Measurements from ENCODE around the gene RMDN2. TPM values are rescaled to one million over a fixed set of nuclear protein-coding genes. Genes with fewer than 3 reads are reported as not detected.

Gene RMDN2
- total and polyA plus RNA-seq, 10 of the 15 experiments (the other 5 are each of a cell fraction or from before 2014, with no cell fraction given): 2.6 to 12.4 (median 9.2) TPM

DNA sequence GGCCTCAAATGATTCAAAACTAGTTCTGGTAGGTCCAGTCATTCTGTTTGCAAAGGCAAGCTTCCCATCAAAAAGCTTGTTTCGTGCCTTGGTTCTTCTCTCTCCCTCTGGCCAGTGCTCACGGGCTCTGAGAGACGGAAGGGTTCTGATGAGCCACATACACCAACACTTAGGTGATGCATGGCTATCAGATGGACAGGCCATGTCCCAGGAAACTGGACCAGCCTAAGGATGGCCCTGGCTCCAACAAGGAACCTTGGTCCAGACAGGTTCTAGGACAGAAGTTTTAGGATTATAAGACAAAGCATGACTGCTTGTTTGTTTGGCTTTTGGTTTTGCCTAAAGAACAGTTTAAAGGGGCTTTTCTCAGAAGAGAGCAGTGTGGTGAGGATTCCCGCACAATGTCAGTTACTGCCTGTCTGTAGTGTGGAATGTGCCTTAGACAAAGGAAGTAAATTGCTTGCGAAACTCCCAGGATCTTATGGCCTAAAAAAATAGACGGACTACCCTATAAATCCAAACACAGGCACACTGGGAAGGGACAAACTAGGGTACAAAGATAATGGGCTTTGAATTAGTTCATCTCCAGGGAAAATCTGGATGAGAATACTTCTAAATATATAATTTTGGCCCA is 140.5 kb downstream of the RMDN2 start:
- H3K27me3 ChIP-seq (replicated peaks in 1 of 2; ENCODE audit: control insufficient read depth in 2 of 2, insufficient read depth in 2 of 2, low read length in 1 of 2): no peaks in the 10 kb centered on the region
- no peak for ATAC-seq
- no peak for TF ChIP-seq RCOR1 (conservative IDR thresholded peaks at IDR 0.05; ENCODE audit: low read depth, low read length)
- no peak for TF ChIP-seq POLR2AphosphoS5 (IDR thresholded peaks at IDR 0.05; ENCODE audit: low read length)
- TF ChIP-seq JUNB (IDR thresholded peaks at IDR 0.05): no peak
- TF ChIP-seq, protein P1, sequence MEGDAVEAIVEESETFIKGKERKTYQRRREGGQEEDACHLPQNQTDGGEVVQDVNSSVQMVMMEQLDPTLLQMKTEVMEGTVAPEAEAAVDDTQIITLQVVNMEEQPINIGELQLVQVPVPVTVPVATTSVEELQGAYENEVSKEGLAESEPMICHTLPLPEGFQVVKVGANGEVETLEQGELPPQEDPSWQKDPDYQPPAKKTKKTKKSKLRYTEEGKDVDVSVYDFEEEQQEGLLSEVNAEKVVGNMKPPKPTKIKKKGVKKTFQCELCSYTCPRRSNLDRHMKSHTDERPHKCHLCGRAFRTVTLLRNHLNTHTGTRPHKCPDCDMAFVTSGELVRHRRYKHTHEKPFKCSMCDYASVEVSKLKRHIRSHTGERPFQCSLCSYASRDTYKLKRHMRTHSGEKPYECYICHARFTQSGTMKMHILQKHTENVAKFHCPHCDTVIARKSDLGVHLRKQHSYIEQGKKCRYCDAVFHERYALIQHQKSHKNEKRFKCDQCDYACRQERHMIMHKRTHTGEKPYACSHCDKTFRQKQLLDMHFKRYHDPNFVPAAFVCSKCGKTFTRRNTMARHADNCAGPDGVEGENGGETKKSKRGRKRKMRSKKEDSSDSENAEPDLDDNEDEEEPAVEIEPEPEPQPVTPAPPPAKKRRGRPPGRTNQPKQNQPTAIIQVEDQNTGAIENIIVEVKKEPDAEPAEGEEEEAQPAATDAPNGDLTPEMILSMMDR (IDR thresholded peaks at IDR 0.05 in 2 of 3, conservative IDR thresholded peaks at IDR 0.05 in 1 of 3; ENCODE audit: control insufficient read depth in 2 of 3, extremely low read depth in 1 of 3, insufficient read depth in 1 of 3, low read depth in 3 of 3, low read length in 3 of 3): no peak
- TF ChIP-seq ZNF384 (IDR thresholded peaks at IDR 0.05; ENCODE audit: borderline replicate concordance, low read depth, low read length): no peak
- TF ChIP-seq CEBPB (IDR thresholded peaks at IDR 0.05; ENCODE audit: borderline replicate concordance in 1 of 2, low read depth in 2 of 2, low read length in 2 of 2): no peak
- TF ChIP-seq, protein P2, sequence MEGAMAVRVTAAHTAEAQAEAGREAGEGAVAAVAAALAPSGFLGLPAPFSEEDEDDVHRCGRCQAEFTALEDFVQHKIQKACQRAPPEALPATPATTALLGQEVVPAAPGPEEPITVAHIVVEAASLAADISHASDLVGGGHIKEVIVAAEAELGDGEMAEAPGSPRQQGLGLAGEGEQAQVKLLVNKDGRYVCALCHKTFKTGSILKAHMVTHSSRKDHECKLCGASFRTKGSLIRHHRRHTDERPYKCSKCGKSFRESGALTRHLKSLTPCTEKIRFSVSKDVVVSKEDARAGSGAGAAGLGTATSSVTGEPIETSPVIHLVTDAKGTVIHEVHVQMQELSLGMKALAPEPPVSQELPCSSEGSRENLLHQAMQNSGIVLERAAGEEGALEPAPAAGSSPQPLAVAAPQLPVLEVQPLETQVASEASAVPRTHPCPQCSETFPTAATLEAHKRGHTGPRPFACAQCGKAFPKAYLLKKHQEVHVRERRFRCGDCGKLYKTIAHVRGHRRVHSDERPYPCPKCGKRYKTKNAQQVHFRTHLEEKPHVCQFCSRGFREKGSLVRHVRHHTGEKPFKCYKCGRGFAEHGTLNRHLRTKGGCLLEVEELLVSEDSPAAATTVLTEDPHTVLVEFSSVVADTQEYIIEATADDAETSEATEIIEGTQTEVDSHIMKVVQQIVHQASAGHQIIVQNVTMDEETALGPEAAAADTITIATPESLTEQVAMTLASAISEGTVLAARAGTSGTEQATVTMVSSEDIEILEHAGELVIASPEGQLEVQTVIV (IDR thresholded peaks at IDR 0.05; ENCODE audit: borderline replicate concordance, partially characterized antibody): no peak
- intact Hi-C loops (cut with micrococcal nuclease; ENCODE audit: unreplicated experiment): no loop called here
- no peak for DNase-seq (ENCODE audit: low read depth, low spot score)
- CTCF ChIA-PET: no interaction called here
- SMC1A ChIA-PET (ENCODE audit: uncharacterized antibody, unreplicated experiment): no interaction called here
- no peak overlapping the region; the same call in 1 of the 2 replicates for H3K27ac ChIP-seq (ENCODE audit: control insufficient read depth, insufficient read depth)
- no peaks in the 10 kb centered on the region for H3K36me3 ChIP-seq (ENCODE audit: control insufficient read depth in 2 of 2, insufficient read depth in 2 of 2, low read length in 1 of 2)
- in situ Hi-C loops (cut with MboI): no loop called here
- no peaks in the 10 kb centered on the region for H3K9me3 ChIP-seq (replicated peaks; ENCODE audit: control insufficient read depth, insufficient read depth, low read length)
- BruUV-seq (replicated peaks): no TSS peak
- 88% methylated on average over 6 of the region's 6 CpGs for WGBS (ENCODE audit: insufficient coverage, insufficient replicate concordance, low lambda C conversion rate, missing lambda C conversion rate)
- H2AFZ ChIP-seq (ENCODE audit: control insufficient read depth, low read depth, low read length): no peak overlapping the region
- RAD21 ChIA-PET (ENCODE audit: unreplicated experiment): interaction anchor here (0.6 kb wide), 1 partner anchor 1185 kb away, joined by 3 read pairs; no protein-coding TSS in a partner anchor
- peaks cover 13% of the 10 kb centered on the region for H3K79me2 ChIP-seq (ENCODE audit: control insufficient read depth, insufficient read depth, low read length)
- H3K4me3 ChIP-seq: no peak overlapping the region
- POLR2A ChIA-PET: no interaction called here
- H4K20me1 ChIP-seq (ENCODE audit: control insufficient read depth, insufficient read depth): no peaks in the 10 kb centered on the region; the same call in 1 of the 2 replicates
- no peak for FAIRE-seq
- H3K9ac ChIP-seq (ENCODE audit: control insufficient read depth, insufficient read depth, low read length): no peak overlapping the region
- H3K4me1 ChIP-seq (ENCODE audit: control insufficient read depth, insufficient read depth, low read length): no peaks in the 10 kb centered on the region
- no peak overlapping the region for H3K4me2 ChIP-seq (ENCODE audit: control insufficient read depth, insufficient read depth)
